ENCODE data around the gene PDE6H. TPM values are rescaled to one million over a fixed set of nuclear protein-coding genes. Genes with fewer than 3 reads are reported as not detected.

PDE6H gene
- total and polyA plus RNA-seq, 2 of the 8 experiments (the other 6 are each of a cell fraction or from before 2014, with no cell fraction given): not detected

GRCh38 chr12:14961466-14962152 is 11.2 kb upstream of the PDE6H start, which contains the start of gene ARHGDIB:
Gene ARHGDIB (minus strand): TSS chr12:14961601. CDS start chr12:14950712, 10,889 bp downstream.
- ChIA-PET CTCF (ENCODE audit: partially characterized antibody) (interaction anchor here (0.6 to 3.7 kb wide), 3 partner anchors 25 to 1298 kb away, joined by 3 to 9 read pairs (median 3); no protein-coding TSS in a partner anchor), POLR2A (ENCODE audit: partially characterized antibody) (interaction anchor here (0.9 kb wide), 1 partner anchor 11 kb away, joined by 3 read pairs; the partner anchor contains the start of gene PDE6H)
- H4K5ac ChIP-seq (ENCODE audit: insufficient read length, low read depth, low read length): no peak within 1 kb of the TSS
- no peak for FAIRE-seq
- no peaks in the 10 kb centered on the region for H3K79me2 ChIP-seq (ENCODE audit: control insufficient read depth in 1 of 2, insufficient read depth in 2 of 2, low read length in 2 of 2)
- H3K23me2 ChIP-seq (ENCODE audit: low read depth, low read length): no peaks in the 10 kb centered on the region
- no peak within 1 kb of the TSS for H3K14ac ChIP-seq (ENCODE audit: insufficient read length)
- no peaks in the 10 kb centered on the region for H3K27me3 ChIP-seq (replicated peaks in 1 of 4; ENCODE audit: control insufficient read depth in 3 of 4, extremely low read depth in 1 of 4, insufficient read depth in 3 of 4, low read length in 3 of 4)
- H2BK15ac ChIP-seq (ENCODE audit: low read length): no peak within 1 kb of the TSS
- no peak within 1 kb of the TSS for H2BK120ac ChIP-seq (replicated peaks; ENCODE audit: low read depth, low read length)
- no peak within 1 kb of the TSS for H4K91ac ChIP-seq (replicated peaks; ENCODE audit: insufficient read length, low read length)
- no peak within 1 kb of the TSS for H2BK5ac ChIP-seq (ENCODE audit: low read depth, low read length)
- H3K4me2 ChIP-seq (ENCODE audit: insufficient read depth in 1 of 2, low read depth in 2 of 2, low read length in 2 of 2): no peak within 1 kb of the TSS
- no peaks in the 10 kb centered on the region for H3K36me3 ChIP-seq (ENCODE audit: control insufficient read depth in 2 of 4, insufficient read depth in 4 of 4, low read length in 3 of 4)
- no peak within 1 kb of the TSS for H3K18ac ChIP-seq (ENCODE audit: extremely low read depth, low read length)
- no peak within 1 kb of the TSS for H2BK12ac ChIP-seq (ENCODE audit: low read depth, low read length)
- no peak for DNase-seq (ENCODE audit: low read depth in 1 of 2, low spot score in 2 of 2)
- H2AFZ ChIP-seq (ENCODE audit: low read length): no peak within 1 kb of the TSS
- H3K56ac ChIP-seq (replicated peaks; ENCODE audit: insufficient read length, low read depth, low read length): no peak within 1 kb of the TSS
- H3K23ac ChIP-seq (ENCODE audit: insufficient read length): no peak within 1 kb of the TSS
- no peaks in the 10 kb centered on the region for H4K20me1 ChIP-seq (replicated peaks in 1 of 2; ENCODE audit: control insufficient read depth in 1 of 2, insufficient read depth in 2 of 2, low read length in 2 of 2)
- H3K9me3 ChIP-seq (ENCODE audit: insufficient read depth in 2 of 2, low read depth in 1 of 2, low read length in 1 of 2): no peaks in the 10 kb centered on the region
- H3K9ac ChIP-seq (replicated peaks in 1 of 4; ENCODE audit: extremely low read depth in 1 of 4, low read depth in 3 of 4, low read length in 3 of 4): no peak within 1 kb of the TSS
- H4K8ac ChIP-seq (ENCODE audit: extremely low read depth, insufficient read depth, low read length): no peak within 1 kb of the TSS
- no peak within 1 kb of the TSS for H3K4ac ChIP-seq (replicated peaks; ENCODE audit: insufficient read length, low read depth, low read length)
- H3K4me3 ChIP-seq (ENCODE audit: extremely low read depth in 1 of 4, insufficient read depth in 2 of 4, low read depth in 3 of 4, low read length in 4 of 4): no peak within 1 kb of the TSS
- H3K79me1 ChIP-seq (ENCODE audit: low read depth, low read length): no peaks in the 10 kb centered on the region
- H2BK20ac ChIP-seq (ENCODE audit: low read length): no peak within 1 kb of the TSS
- 88% methylated on average over 14 of the region's 14 CpGs; no CpG with 5 or more reads in 1 of the 2 experiments for WGBS, 2 experiments (ENCODE audit: extremely low coverage in 1 of 2, insufficient coverage in 1 of 2, insufficient read length in 1 of 2, insufficient replicate concordance in 2 of 2, low coverage in 1 of 2, low lambda C conversion rate in 2 of 2, missing lambda C conversion rate in 1 of 2)
- no peak within 1 kb of the TSS for H3K27ac ChIP-seq (ENCODE audit: low read depth, low read length)
- no peak within 1 kb of the TSS for H2AK5ac ChIP-seq (ENCODE audit: low read depth, low read length)
- no peaks in the 10 kb centered on the region for H3K4me1 ChIP-seq (replicated peaks in 1 of 4; ENCODE audit: control insufficient read depth in 3 of 4, insufficient read depth in 4 of 4, low read length in 3 of 4)
- TF ChIP-seq GABPA (IDR thresholded peaks at IDR 0.05; ENCODE audit: borderline replicate concordance, insufficient read depth, low read length) (no peak), E2F6 (IDR thresholded peaks at IDR 0.05) (no peak), RNF2 (IDR thresholded peaks at IDR 0.05; ENCODE audit: borderline replicate concordance, low read depth, low read length, missing control alignments, poor library complexity, severe bottlenecking) (no peak), SIX5 (IDR thresholded peaks at IDR 0.05; ENCODE audit: low read depth, low read length) (no peak), MAX (IDR thresholded peaks at IDR 0.05) (no peak), FOSL1 (IDR thresholded peaks at IDR 0.05; ENCODE audit: insufficient read depth, low read depth, low read length) (no peak), NRF1 (IDR thresholded peaks at IDR 0.05; ENCODE audit: low read depth, low read length) (no peak), POLR2A (IDR thresholded peaks at IDR 0.05; ENCODE audit: control extremely low read depth in 1 of 2, low read depth in 2 of 2, low read length in 2 of 2) (no peak), KDM1A (IDR thresholded peaks at IDR 0.05; ENCODE audit: borderline replicate concordance, low read length) (no peak)
- TF ChIP-seq, protein P1, sequence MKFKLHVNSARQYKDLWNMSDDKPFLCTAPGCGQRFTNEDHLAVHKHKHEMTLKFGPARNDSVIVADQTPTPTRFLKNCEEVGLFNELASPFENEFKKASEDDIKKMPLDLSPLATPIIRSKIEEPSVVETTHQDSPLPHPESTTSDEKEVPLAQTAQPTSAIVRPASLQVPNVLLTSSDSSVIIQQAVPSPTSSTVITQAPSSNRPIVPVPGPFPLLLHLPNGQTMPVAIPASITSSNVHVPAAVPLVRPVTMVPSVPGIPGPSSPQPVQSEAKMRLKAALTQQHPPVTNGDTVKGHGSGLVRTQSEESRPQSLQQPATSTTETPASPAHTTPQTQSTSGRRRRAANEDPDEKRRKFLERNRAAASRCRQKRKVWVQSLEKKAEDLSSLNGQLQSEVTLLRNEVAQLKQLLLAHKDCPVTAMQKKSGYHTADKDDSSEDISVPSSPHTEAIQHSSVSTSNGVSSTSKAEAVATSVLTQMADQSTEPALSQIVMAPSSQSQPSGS (IDR thresholded peaks at IDR 0.05; ENCODE audit: low read length): no peak

Data from H1 (cell line).